ENCODE measurements around the gene HYKK. TPM values are rescaled to one million over a fixed set of nuclear protein-coding genes. Genes with fewer than 3 reads are reported as not detected.

Gene HYKK
- total and polyA plus RNA-seq, 2 of the 13 experiments (the other 11 are each of a cell fraction or from before 2014, with no cell fraction given), result 3.5 to 5.4 TPM

GRCh38 chr15:78565951-78566774, 58.8 kb downstream of the HYKK start (continued):
- TF ChIP-seq ZNF710 (CRISPR knock-in tag; IDR thresholded peaks at IDR 0.05; ENCODE audit: borderline replicate concordance), result no peak
- no peak for TF ChIP-seq HNRNPL (IDR thresholded peaks at IDR 0.05; ENCODE audit: low read depth, low read length)
- no peak for TF ChIP-seq ATF5 (CRISPR knock-in tag; IDR thresholded peaks at IDR 0.05; ENCODE audit: low read depth)
- TF ChIP-seq ZNF547 (CRISPR knock-in tag; IDR thresholded peaks at IDR 0.05), result no peak
- no peak for TF ChIP-seq SOX6 (IDR thresholded peaks at IDR 0.05)
- no peak for TF ChIP-seq SOX6 (CRISPR knock-in tag; IDR thresholded peaks at IDR 0.05)
- no peak for TF ChIP-seq GLMP (CRISPR knock-in tag; IDR thresholded peaks at IDR 0.05; ENCODE audit: borderline replicate concordance)
- no peak for TF ChIP-seq ISL2 (CRISPR knock-in tag; IDR thresholded peaks at IDR 0.05)
- no peak for TF ChIP-seq ZNF772 (CRISPR knock-in tag; IDR thresholded peaks at IDR 0.05)
- no peak for TF ChIP-seq DDIT3 (CRISPR knock-in tag; IDR thresholded peaks at IDR 0.05)
- TF ChIP-seq ATF2 (CRISPR knock-in tag; IDR thresholded peaks at IDR 0.05), result no peak
- TF ChIP-seq NPAS2 (CRISPR knock-in tag; IDR thresholded peaks at IDR 0.05; ENCODE audit: borderline replicate concordance), result no peak
- TF ChIP-seq NRL (CRISPR knock-in tag; IDR thresholded peaks at IDR 0.05; ENCODE audit: borderline replicate concordance), result 0 out of 2 replicates have a peak, but pooled peaks have one; percentile 34
- 0 out of 2 replicates have a peak, but pooled peaks have one; percentile 43 for TF ChIP-seq DZIP1 (CRISPR knock-in tag; IDR thresholded peaks at IDR 0.05)
- peak; percentile 27 for TF ChIP-seq ZNF18 (CRISPR knock-in tag; IDR thresholded peaks at IDR 0.05; ENCODE audit: insufficient replicate concordance)
- TF ChIP-seq ZNF549 (CRISPR knock-in tag; IDR thresholded peaks at IDR 0.05), result no peak
- no peak for TF ChIP-seq SP5 (CRISPR knock-in tag; IDR thresholded peaks at IDR 0.05; ENCODE audit: borderline replicate concordance, low read depth)
- no peak for TF ChIP-seq MTA1 (CRISPR knock-in tag; IDR thresholded peaks at IDR 0.05; ENCODE audit: borderline replicate concordance)

Measured in HepG2 (cell line).